ENCODE results near the gene KYNU.

DNA sequence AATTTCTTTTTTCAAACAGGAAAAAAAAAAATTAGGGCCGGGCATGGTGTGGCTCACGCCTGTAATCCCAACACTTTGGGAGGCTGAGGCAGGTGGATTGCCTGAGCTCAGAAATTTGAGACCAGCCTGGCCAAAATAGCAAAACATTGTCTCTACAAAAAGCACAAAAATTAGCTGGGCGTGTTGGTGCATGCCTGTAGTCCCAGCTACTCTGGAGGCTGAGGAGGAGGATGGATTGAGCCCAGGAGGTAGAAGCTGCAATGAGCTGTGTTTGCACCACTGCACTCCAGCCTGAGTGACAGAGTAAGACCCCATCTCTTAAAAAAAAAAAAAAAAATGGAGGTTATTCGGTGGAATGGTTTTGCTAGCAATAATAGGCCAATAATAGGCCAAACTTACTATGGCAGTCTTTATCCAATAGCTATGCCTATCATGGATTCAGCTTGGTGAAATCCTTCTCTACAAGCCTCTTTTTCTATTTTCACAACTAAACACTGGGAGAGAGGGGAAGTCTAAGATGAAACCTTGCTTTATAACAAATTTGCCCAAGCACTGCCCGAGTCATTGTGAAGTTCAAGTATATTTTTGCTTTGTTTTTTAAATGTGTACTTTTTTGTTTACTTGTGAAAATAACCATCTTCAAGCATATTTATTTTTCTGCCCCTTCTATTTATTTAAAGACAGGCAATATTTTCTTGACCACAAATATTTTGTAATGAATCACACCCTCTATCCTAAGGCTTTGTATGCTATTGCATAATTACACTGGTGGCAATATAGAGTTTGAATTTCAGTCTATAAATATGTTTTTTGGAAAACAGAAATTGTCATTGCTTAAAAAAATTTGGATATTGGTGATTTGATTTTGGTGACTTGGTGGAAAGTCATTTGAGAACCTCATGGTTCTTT is 20.0 kb upstream of the KYNU start:
- TF ChIP-seq ATF3 (IDR thresholded peaks at IDR 0.05; ENCODE audit: borderline replicate concordance, extremely low read depth, low read depth, low read length) (no peak), RAD21 (IDR thresholded peaks at IDR 0.05; ENCODE audit: insufficient read depth, low read depth, low read length) (no peak), NRF1 (conservative IDR thresholded peaks at IDR 0.05; ENCODE audit: low read depth, low read length) (no peak), BRCA1 (IDR thresholded peaks at IDR 0.05; ENCODE audit: low read depth, low read length) (no peak), NBN (IDR thresholded peaks at IDR 0.05) (no peak)
- TF ChIP-seq, protein P1, sequence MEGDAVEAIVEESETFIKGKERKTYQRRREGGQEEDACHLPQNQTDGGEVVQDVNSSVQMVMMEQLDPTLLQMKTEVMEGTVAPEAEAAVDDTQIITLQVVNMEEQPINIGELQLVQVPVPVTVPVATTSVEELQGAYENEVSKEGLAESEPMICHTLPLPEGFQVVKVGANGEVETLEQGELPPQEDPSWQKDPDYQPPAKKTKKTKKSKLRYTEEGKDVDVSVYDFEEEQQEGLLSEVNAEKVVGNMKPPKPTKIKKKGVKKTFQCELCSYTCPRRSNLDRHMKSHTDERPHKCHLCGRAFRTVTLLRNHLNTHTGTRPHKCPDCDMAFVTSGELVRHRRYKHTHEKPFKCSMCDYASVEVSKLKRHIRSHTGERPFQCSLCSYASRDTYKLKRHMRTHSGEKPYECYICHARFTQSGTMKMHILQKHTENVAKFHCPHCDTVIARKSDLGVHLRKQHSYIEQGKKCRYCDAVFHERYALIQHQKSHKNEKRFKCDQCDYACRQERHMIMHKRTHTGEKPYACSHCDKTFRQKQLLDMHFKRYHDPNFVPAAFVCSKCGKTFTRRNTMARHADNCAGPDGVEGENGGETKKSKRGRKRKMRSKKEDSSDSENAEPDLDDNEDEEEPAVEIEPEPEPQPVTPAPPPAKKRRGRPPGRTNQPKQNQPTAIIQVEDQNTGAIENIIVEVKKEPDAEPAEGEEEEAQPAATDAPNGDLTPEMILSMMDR (IDR thresholded peaks at IDR 0.05 in 2 of 3, conservative IDR thresholded peaks at IDR 0.05 in 1 of 3; ENCODE audit: control insufficient read depth in 2 of 3, extremely low read depth in 1 of 3, insufficient read depth in 1 of 3, low read depth in 3 of 3, low read length in 3 of 3) = no peak
